ENCODE results near the gene PFN3. TPM values are rescaled to one million over a fixed set of nuclear protein-coding genes. Genes with fewer than 3 reads are reported as not detected.

PFN3 gene
- total and polyA plus RNA-seq, 2 of the 13 experiments (the other 11 are each of a cell fraction or from before 2014, with no cell fraction given), result not detected

- TF ChIP-seq, protein P1, sequence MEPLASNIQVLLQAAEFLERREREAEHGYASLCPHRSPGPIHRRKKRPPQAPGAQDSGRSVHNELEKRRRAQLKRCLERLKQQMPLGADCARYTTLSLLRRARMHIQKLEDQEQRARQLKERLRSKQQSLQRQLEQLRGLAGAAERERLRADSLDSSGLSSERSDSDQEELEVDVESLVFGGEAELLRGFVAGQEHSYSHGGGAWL (CRISPR knock-in tag; IDR thresholded peaks at IDR 0.05), result no peak
- TF ChIP-seq, protein P2, sequence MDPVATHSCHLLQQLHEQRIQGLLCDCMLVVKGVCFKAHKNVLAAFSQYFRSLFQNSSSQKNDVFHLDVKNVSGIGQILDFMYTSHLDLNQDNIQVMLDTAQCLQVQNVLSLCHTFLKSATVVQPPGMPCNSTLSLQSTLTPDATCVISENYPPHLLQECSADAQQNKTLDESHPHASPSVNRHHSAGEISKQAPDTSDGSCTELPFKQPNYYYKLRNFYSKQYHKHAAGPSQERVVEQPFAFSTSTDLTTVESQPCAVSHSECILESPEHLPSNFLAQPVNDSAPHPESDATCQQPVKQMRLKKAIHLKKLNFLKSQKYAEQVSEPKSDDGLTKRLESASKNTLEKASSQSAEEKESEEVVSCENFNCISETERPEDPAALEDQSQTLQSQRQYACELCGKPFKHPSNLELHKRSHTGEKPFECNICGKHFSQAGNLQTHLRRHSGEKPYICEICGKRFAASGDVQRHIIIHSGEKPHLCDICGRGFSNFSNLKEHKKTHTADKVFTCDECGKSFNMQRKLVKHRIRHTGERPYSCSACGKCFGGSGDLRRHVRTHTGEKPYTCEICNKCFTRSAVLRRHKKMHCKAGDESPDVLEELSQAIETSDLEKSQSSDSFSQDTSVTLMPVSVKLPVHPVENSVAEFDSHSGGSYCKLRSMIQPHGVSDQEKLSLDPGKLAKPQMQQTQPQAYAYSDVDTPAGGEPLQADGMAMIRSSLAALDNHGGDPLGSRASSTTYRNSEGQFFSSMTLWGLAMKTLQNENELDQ (CRISPR knock-in tag; IDR thresholded peaks at IDR 0.05; ENCODE audit: borderline replicate concordance), result no peak
- TF ChIP-seq, protein P3, sequence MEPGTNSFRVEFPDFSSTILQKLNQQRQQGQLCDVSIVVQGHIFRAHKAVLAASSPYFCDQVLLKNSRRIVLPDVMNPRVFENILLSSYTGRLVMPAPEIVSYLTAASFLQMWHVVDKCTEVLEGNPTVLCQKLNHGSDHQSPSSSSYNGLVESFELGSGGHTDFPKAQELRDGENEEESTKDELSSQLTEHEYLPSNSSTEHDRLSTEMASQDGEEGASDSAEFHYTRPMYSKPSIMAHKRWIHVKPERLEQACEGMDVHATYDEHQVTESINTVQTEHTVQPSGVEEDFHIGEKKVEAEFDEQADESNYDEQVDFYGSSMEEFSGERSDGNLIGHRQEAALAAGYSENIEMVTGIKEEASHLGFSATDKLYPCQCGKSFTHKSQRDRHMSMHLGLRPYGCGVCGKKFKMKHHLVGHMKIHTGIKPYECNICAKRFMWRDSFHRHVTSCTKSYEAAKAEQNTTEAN (CRISPR knock-in tag; conservative IDR thresholded peaks at IDR 0.05), result no peak
- TF ChIP-seq, protein P4, sequence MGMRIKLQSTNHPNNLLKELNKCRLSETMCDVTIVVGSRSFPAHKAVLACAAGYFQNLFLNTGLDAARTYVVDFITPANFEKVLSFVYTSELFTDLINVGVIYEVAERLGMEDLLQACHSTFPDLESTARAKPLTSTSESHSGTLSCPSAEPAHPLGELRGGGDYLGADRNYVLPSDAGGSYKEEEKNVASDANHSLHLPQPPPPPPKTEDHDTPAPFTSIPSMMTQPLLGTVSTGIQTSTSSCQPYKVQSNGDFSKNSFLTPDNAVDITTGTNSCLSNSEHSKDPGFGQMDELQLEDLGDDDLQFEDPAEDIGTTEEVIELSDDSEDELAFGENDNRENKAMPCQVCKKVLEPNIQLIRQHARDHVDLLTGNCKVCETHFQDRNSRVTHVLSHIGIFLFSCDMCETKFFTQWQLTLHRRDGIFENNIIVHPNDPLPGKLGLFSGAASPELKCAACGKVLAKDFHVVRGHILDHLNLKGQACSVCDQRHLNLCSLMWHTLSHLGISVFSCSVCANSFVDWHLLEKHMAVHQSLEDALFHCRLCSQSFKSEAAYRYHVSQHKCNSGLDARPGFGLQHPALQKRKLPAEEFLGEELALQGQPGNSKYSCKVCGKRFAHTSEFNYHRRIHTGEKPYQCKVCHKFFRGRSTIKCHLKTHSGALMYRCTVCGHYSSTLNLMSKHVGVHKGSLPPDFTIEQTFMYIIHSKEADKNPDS (CRISPR knock-in tag; IDR thresholded peaks at IDR 0.05), result no peak
- TF ChIP-seq ELF4 (CRISPR knock-in tag; IDR thresholded peaks at IDR 0.05; ENCODE audit: borderline replicate concordance) (no peak), KAT8 (CRISPR knock-in tag; IDR thresholded peaks at IDR 0.05) (no peak), ZNF124 (CRISPR knock-in tag; IDR thresholded peaks at IDR 0.05) (peak; percentile 45; the same call in 1 of the 2 replicates), ZNF644 (CRISPR knock-in tag; IDR thresholded peaks at IDR 0.05; ENCODE audit: low read depth) (no peak), ZNF280D (CRISPR knock-in tag; IDR thresholded peaks at IDR 0.05) (no peak), IRF2 (CRISPR knock-in tag; IDR thresholded peaks at IDR 0.05) (no peak), IRX3 (CRISPR knock-in tag; IDR thresholded peaks at IDR 0.05; ENCODE audit: borderline replicate concordance, low read depth) (no peak), ZNF782 (CRISPR knock-in tag; IDR thresholded peaks at IDR 0.05; ENCODE audit: borderline replicate concordance) (peak; percentile 53; the same call in 1 of the 2 replicates), REXO4 (CRISPR knock-in tag; IDR thresholded peaks at IDR 0.05; ENCODE audit: borderline replicate concordance) (no peak)
- TF ChIP-seq, protein P5, sequence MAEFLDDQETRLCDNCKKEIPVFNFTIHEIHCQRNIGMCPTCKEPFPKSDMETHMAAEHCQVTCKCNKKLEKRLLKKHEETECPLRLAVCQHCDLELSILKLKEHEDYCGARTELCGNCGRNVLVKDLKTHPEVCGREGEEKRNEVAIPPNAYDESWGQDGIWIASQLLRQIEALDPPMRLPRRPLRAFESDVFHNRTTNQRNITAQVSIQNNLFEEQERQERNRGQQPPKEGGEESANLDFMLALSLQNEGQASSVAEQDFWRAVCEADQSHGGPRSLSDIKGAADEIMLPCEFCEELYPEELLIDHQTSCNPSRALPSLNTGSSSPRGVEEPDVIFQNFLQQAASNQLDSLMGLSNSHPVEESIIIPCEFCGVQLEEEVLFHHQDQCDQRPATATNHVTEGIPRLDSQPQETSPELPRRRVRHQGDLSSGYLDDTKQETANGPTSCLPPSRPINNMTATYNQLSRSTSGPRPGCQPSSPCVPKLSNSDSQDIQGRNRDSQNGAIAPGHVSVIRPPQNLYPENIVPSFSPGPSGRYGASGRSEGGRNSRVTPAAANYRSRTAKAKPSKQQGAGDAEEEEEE (CRISPR knock-in tag; IDR thresholded peaks at IDR 0.05; ENCODE audit: borderline replicate concordance), result no peak
Observed at GRCh38 chr5:177377851-177378776, 22.3 kb downstream of the PFN3 start (continued).

Measured in HepG2 (cell line).